HG03066 (cell line): ENCODE data around the gene BCAS4.
"Not testable (repeated sequence)": the region's sequence is repeated elsewhere in the genome, so short reads cannot be mapped to it uniquely, and the experiment has no call there.

Source experiments
- ATAC-seq: cut with Tn5 transposase; IDR thresholded peaks from one replicate; pipeline ENCODE4 v1.9.1; 2021; ENCODE audit warnings: low read depth; ENCODE audit not compliant: unreplicated experiment

BCAS4 gene, protein sequence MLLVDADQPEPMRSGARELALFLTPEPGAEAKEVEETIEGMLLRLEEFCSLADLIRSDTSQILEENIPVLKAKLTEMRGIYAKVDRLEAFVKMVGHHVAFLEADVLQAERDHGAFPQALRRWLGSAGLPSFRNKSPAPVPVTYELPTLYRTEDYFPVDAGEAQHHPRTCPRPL

DNA sequence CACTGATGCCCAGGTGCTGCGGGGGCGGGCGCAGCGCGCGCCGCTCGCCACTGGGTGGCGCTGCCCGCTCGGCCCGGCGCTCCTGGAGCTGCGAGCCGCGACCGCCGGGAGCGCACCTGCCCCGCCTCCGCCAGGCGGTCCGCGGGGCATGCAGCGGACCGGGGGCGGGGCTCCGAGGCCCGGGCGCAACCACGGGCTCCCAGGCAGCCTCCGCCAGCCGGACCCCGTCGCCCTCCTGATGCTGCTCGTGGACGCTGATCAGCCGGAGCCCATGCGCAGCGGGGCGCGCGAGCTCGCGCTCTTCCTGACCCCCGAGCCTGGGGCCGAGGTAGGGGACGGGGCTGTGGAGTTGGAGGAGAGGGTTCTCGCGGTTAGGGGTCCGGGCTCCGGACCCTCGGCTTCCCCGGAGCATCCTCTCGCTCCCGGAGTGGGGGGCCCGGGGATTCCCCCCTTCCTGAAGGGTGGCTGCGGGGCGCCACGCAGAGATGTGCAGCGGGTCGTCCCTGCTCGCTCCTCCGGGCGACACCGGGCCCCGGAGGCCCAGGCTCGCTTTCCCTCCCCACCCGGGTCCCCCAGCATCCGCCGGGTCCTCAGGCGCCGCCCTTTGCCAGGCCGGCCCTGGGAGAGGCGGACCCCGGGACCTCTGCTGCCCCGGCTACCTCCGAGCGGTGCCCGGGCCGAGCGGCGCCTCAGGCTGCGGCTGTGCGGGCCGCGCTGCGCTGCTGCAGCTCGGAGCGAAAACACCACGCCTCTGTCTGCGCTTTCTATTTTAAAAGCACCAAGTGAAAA lies at the start of gene BCAS4:
Gene BCAS4, plus strand, starts transcription at position 216 of the 789 bp plus-strand sequence. Its CDS starts 23 bp downstream, at position 239.
- peak; percentile 54 for ATAC-seq

DNA sequence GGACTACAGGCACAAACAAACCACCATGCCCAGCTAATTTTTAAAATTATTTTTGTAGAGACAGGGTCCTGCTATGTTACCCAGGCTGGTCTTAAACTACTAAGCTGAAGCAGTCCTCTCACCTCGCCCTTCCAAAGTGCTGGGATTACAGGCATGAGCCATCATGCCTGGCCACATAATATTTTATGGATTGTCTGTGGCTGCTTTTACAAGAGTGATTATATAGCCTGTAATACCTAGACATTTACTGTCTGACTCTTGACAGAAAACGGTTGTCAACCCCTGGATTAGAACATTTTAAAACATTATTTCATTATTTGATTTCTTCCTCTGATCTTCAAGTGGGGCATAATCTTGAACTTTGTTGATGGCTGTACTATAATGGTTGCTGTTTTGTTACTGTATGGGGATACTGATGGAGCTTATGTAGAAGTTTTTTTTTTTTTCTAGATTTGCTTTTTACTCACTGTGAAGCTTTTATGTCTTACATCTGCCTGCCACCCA lies 49.2 kb upstream of the BCAS4 start:
- no peak for ATAC-seq

DNA sequence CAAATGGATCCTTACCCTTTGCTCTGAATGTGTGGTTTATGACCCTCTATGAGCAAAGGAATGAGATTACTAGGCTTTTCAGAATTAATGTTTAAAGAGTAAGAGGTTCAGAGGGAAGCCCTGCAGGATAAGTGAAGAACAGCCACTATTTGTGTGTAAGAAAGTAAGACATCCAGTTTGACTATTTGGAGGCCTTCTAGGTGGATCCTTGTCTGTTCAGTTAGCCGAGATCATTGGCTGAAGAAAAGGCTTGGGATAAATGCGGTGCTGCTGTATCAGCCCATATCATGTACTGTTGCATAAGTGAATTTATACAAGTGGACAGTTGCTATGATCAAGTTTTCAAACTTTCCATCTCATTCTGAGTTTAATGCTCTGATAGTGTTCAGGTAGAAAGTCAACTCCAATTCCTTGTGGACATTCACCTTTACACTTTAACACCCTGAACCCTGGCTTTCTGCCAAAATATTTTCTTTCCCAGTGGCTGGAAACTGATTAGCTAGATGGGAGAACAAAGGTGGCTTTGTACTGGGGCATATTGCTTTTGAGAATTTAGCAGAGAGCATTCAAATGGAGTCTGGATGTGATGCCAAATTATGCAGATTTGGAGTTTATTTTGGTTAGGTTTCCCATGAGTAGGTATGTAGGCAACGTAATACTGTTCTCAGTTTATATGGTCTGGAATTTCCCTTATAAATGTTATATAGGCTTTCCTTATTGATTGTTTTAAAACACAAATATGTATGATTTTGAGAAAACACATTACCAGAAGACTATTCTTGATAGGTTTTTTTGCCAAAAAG lies 48.5 kb upstream of the BCAS4 start:
- no peak for ATAC-seq

DNA sequence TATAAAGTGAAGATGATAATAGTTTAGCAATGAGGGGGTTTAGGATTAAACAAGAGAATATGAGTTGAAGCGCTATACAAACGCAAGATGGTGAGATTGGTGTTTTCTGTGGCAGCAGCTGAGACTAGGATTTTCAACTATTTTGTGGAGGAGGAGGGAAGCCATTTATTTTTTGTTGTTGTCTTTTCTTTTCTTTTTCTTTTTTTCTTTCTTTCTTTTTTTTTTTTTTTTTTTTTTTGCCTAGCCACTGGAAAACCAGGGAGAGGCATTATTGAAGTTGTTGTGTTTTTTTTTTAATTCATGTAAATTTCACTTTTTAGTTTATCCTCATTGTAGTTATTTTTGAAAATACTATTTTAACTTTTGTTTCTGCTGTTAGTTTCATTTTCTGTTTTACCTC lies 47.6 kb upstream of the BCAS4 start:
- ATAC-seq, result no peak

DNA sequence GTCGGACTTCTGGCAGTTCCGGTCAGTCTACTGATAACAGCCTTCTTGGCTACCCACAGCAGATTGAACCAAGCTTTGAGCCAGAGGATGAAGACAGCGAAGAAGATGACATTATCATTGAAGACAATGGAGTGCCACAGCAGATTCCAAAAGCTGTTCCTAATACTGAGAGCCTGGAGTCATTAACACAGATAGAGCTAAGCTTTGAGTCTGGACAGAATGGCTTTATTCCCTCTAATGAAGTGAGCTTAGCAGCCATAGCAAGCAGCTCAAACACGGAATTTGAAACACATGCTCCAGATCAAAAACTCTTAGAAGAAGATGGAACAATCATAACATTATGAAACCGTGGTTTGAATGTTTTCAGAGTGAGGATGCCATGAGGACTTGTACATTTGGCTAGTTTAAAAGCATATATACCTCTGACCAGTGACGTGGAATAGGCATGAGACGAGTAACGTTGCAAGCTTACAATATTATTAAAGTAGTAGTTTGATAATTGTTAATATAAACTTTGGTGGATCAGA lies 44.7 kb upstream of the BCAS4 start:
- no peak for ATAC-seq

DNA sequence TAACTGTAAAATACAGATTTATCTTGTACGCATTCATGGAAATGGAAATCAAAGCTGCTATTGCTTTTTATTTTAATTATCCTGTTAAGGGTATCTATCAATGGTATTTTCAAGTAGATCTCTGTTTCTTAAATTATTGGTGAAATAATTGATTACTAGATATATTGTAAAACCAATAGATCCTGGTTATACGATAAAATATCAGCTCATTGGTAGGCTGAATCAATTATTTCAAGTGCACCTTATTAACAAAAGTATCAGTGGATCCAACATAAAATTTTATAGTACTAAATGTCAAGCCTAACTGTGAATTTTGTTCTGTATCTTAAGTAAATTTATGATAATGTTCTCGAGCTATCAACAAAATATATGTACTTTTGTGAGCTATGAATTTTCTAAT lies 41.7 kb upstream of the BCAS4 start:
- ATAC-seq, result no peak

DNA sequence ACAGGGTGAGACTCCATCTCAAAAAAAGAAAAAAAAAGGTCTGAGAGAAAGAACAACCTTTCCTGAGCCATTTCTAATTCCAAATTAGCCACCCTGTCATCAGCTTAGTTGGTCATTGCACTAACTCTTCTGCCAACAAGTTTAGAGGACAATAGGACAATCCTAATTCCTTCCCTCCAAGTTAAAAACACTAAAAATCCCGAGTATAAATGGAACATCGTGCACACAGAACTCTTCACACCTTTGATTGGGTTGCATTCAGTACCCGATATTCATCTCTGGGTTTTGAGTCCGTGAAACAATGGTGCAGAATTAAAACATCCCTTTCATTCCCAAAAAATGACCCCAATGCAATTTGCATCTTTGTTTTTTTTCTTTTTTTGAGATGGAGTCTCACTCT lies 40.4 kb upstream of the BCAS4 start:
- ATAC-seq, result no peak

DNA sequence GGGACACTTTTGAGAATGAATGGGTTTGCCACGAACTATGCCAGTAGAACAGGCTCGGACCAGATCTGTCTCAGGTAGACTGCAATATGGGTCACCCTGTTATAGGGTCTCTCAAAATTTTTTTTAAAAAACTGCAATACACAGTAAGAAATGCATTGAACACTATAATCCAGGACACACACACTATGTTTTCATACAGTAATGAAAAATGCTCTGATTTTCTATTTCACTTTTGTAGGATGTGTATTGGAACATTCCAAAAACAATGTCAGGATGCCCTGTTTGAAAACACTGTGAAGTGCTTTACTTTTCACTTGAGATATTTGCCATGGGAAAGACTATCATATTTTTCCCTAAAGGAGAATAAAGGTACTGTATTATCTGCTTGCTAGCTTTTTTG lies 38.4 kb upstream of the BCAS4 start:
- ATAC-seq, result no peak

DNA sequence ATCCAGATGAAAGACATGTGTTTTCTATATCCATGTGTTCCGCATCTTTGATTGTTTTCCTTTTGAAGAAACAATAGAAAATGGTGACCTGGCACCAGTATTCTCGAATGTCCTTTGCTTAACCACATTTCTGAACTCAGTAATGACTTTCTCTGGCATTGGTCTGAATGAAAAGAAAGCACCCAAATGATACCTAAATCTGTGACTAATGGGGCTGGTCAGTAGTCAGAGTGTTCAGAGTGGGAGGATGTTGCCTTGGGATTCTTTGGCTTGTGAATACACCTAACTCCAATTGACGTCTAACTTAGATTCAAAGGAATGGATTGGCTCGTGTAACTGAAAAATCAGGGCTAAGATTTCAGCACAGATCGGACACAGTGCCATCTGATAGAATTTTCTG lies 36.4 kb upstream of the BCAS4 start:
- ATAC-seq, result no peak

DNA sequence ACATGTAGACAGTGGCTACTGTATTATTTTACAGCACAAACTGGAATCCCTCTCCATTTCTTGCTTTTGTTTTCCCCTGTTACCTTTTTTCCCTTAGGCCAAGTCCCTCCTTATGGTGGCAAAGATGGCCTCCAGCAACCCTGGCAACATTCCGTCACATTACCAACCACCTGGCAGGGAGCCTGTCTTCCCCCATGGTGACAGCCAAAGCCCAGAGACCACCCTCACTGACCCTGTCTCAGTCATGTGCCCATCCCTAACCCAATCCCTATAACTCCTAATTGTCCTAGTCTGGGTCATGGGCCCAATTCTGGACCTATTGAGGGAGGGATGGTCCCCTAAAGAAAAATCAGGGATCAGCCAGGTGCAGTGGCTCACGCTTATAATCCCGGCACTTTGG lies 35.9 kb upstream of the BCAS4 start:
- ATAC-seq, result no peak

DNA sequence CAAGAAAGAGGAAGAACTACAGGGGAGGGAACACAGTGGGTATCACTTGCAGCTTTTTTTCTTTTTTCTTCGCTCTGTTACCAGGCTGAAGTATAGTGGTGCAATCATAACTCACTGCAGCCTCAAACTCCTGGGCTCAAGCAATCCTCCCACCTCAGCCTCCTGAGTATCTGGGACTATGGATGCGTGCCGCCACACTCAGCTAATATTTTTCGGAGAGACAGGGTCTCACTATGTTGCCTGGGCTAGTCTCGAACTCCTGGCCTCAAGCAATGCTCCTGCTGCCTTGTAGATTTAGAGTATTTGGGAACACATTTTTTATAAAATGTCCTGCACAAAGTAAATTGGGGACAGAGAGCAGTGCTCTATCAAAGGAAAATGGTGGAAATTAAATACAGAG lies 35.2 kb upstream of the BCAS4 start:
- no peak for ATAC-seq

DNA sequence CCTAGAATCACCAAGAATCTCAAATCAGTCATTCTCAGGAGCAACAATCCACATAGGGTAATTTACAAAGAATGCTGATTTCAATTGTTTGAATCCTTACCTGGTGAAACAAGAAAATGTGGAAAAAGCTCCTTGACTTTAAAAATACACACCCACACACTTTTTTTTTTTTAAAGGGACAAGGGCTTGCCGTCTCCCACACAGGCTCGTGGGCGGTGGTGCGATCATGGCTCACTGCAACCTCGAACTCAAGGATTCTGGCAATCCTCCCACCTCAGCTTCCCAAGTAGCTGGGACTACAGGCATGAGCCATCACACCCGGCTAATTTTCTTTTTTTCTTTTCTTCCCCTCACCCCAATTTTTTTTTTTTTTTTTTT lies 32.8 kb upstream of the BCAS4 start:
- ATAC-seq, result no peak

DNA sequence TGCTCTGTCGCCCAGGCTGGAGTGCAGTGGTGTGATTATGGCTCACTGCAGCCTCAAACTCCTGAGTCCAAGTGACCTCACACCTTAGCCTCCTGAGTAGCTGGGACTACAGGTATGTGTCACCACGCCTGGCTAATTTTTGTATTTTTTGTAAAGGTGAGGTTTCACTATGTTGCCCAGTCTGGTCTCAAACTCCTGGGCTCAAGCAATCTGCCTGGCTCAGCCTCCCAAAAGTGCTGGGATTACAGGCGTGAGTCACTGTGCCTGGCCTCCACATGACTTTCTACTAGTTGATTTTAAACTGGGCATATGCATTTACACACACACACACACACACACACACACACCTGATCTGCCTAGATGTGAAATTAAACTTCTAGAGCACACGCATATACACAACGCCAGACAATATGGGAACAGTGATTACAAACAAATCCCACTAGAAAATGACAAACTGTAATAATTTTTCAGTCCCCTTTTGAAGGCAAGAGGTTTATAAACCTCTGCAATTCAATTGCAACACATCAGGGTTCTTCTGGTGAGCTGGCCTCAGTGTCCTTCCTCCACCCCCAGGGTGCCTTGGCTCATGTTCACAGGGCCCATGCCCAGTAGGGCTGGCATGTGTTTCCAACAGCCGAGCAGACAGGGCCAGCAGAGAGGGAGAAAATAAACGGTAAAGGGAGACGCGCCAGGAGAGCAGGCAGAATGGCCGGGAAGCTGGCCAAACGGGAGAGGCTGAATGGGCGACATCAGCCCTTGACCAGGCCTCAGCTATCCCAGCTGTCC lies 32.2 kb upstream of the BCAS4 start:
- no peak for ATAC-seq

DNA sequence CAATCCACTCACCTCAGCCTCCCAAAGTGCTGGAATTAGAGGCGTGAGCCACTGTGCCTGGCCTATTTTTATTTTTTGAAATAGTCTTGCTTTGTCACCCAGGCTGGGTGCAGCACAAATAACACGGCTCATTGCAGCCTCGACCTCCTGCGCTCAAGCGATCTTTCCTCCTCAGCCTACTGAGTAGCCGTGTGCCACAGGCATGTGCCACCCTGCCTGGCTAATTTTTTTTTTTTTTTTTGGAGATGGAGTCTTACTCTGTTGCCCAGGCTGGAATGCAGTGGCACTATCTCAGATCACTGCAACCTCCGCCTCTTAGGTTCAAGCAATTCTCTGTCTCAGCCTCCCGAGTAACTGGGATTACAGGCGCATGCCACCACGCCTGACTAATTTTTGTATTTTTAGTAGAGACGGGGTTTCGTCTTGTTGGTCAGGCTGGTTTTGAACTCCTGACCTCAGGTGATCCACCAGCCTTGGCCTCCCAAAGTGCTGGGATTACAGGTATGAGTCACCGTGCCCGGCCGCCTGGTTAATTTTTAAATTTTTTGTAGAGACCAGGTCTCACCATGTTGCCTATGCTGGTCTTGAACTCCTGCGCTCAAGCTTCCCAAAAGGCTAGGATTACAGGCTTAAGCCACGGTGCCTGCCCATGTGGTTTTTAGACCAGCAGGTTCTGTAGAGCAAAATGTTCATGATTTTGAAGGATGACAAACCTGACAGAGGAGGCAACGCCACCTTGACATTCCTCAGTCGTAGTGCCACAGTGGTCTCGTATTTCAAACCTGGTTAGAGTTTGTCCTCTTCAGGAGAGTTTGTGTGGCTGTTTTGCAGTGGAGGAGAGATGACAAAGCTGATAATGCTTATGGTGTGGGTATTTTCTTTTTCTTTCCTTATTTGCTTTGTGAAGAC lies 31.1 kb upstream of the BCAS4 start:
- not testable (repeated sequence) for ATAC-seq

DNA sequence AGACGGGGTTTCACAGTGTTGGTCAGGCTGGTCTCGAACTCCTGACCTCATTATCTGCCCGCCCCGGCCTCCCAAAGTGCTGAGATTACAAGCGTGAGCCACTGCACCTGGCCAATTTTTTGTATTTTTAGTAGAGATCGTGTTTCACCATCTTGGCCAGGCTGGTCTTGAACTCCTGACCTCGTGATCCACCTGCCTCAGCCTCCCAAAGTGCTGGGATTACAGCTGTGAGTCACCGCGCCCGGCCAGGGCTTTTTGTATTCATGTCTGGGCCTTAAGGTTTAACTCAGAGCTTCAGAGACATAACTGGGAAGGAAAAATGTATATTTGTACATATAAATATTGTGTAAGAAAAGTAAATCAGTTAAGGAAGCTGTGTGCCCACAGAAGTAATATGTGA lies 29.6 kb upstream of the BCAS4 start:
- not testable (repeated sequence) for ATAC-seq

DNA sequence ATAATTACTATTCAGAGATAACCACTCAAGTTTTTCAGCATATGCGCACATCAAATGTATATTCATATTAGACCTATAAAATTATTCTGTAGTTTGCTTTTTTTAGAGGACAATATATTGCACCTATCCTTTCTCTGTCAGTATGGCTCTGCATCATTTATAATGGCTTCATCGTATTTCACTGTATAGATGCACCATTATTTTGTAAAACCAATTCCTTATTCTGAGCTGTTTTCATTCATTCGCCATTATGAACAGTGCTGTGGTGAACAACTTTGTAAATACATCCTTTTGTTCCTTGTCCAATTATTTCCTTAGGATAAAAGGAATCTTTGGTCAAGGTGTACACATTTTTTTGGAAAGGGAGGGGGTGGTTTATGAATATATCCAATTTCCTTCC lies 29.2 kb upstream of the BCAS4 start:
- no peak for ATAC-seq

DNA sequence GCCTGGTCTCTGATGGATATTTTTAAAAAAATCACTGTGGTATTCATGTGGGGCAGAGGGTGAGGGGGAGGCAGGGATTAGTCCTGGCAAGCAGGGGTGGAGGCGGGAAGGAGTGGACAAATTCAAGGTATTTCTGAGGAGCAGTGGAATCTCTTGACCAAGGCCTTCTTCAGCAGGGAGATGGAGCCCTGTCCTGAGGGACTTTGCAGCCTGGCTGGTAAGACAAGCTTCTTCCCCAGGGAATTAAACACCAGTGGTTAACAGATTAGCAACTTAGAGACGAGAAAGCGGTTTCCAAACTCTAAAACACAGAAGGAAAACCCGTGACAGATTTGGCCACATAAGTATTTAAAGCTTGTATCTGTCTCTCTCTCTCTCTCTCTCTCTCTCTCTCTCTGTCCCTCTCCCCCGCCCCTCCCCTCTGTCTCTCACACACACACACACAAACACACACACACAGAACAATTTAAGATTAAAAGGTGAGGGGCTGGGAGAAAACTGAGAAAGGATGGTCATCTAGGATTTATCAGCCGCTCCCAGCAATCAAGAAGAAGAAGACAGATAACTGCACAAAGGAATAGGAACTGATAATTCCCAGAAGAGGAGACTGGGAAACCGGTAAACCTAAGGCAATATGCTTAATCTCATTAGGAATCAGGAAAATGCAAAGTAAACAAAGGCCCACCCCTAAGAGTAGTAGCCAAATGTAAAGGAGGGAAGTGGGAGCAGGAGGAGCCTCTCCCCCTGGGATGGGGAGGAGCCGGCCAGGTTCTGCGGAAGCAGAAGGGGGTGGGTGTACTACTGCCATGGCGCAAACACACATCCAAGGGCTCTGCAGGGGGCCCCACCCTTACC lies 27.7 kb upstream of the BCAS4 start:
- ATAC-seq, result not testable (repeated sequence)

DNA sequence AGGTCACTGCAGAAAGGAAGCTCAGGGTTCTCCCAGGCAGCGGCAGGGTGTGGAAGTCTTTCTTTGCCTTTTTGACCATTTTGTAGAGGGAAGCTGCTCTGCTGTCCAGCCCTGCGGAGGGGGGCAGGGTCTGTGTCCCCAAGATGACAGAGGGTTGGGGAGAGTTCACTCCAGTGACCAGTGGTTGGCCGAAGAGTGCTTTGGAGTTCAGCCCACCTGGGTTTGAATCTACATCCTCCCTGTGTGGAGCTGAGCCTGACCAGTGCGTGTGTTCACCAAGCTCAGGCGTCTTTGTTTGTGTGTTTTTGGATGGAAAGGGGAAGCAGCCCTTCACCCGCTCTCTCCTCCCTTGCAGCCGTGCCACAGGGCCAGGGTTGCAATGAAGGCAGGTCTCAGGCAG lies 25.9 kb upstream of the BCAS4 start:
- ATAC-seq, result not testable (repeated sequence)
